ENCODE measurements around the gene INSR.

DNA sequence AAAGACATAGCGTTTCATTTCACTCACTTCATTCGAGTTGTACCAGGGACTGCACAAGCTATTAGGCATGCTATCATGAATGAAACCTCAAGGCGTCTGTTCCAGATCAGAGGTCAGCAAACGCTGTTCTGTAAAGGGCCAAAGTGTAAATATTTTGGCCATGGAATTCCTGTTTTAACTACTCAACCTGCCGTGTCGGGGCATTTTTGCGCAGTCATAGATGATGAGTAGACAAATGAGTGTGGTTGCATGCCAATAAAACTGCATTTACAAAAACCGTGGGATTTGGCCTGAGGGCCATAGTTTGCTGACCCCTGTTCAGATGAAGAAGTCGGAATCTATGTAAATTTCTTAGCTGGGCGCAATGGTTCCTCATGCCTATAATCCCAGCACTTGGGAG is 6.5 kb downstream of the INSR start:
- TF ChIP-seq CTCF (IDR thresholded peaks at IDR 0.05; ENCODE audit: insufficient read depth, low read length) (no peak), REST (IDR thresholded peaks at IDR 0.05; ENCODE audit: insufficient replicate concordance, low read depth) (no peak), POLR2AphosphoS5 (IDR thresholded peaks at IDR 0.05; ENCODE audit: low read depth) (no peak)
